Testis (tissue), 2 donors: Measurements from ENCODE around the gene LRMDA.

Experiments used
- CTCF ChIP-seq, 3 experiments: fragments of 450-650 bp in 2 of 3; fragments of 200-600 bp in 1 of 3; sonication (generic) in 1 of 3; IDR thresholded peaks; one replicate each; pipeline ENCODE4 v1.5.1; 2016 to 2019; ENCODE audit warnings: antibody characterized with exemption in 3 of 3, mild to moderate bottlenecking in 2 of 3, moderate library complexity in 1 of 3
- POLR2A ChIP-seq: fragments of 450-650 bp; IDR thresholded peaks from one replicate; pipeline ENCODE4 v1.6.1; 2017; ENCODE audit warnings: antibody characterized with exemption, mild to moderate bottlenecking, moderate library complexity

- TF ChIP-seq CTCF (IDR thresholded peaks at IDR 0.05) (no peak), POLR2A (no peak)
These were observed 24.2 kb upstream of the LRMDA start for GRCh38 chr10:75407224-75407712.
